ENCODE data around the gene PREP. TPM values are rescaled to one million over a fixed set of nuclear protein-coding genes. Genes with fewer than 3 reads are reported as not detected.

The PREP gene
- 39.6 TPM for total RNA-seq (ENCODE audit: unreplicated experiment)
- long read RNA-seq, transcript PREP-201 (15 exons, 2,905 nt) = major isoform, 11 of 17 reads
- long read RNA-seq, partial matches to known transcripts = 1 of 17 reads
- long read RNA-seq, other reads (novel, unspliced or antisense) = 5 of 17 reads

GRCh38 chr6:105402939-105403935 lies at the start of gene PREP:
PREP (minus strand) TSS chr6:105403082; CDS start chr6:105402891, 191 bp downstream.
- peak; percentile 83 for DNase-seq (ENCODE audit: low spot score)
- H3K4me3 Mint-ChIP-seq (ENCODE audit: unreplicated experiment) = peak within 1 kb of the TSS; percentile 100
- no peaks in the 10 kb centered on the region for H3K27me3 Mint-ChIP-seq (ENCODE audit: unreplicated experiment)
- H3K4me1 Mint-ChIP-seq (ENCODE audit: unreplicated experiment) = peaks cover 37% of the 10 kb centered on the region
- no peaks in the 10 kb centered on the region for H3K9me3 Mint-ChIP-seq (ENCODE audit: unreplicated experiment)
- peaks cover 6% of the 10 kb centered on the region for H3K36me3 Mint-ChIP-seq (ENCODE audit: low read depth, unreplicated experiment)
- TF ChIP-seq CTCF (IDR thresholded peaks at IDR 0.05; ENCODE audit: unreplicated experiment) = peak; percentile 89
- peak within 1 kb of the TSS; percentile 76 for H3K27ac Mint-ChIP-seq (ENCODE audit: unreplicated experiment)

GRCh38 chr6:105452376-105452775 lies 49.5 kb upstream of the PREP start:
- no peak for DNase-seq (ENCODE audit: low spot score)
- Mint-ChIP-seq H3K27ac (ENCODE audit: unreplicated experiment) (no peak overlapping the region), H3K27me3 (ENCODE audit: unreplicated experiment) (peaks cover 3% of the 10 kb centered on the region), H3K36me3 (ENCODE audit: low read depth, unreplicated experiment) (no peaks in the 10 kb centered on the region), H3K9me3 (ENCODE audit: unreplicated experiment) (no peaks in the 10 kb centered on the region), H3K4me3 (ENCODE audit: unreplicated experiment) (no peak overlapping the region), H3K4me1 (ENCODE audit: unreplicated experiment) (peaks cover 16% of the 10 kb centered on the region)
- no peak for TF ChIP-seq CTCF (IDR thresholded peaks at IDR 0.05; ENCODE audit: unreplicated experiment)

- no peak for DNase-seq (ENCODE audit: low spot score)
- H3K9me3 Mint-ChIP-seq (ENCODE audit: unreplicated experiment) = no peaks in the 10 kb centered on the region
- H3K4me1 Mint-ChIP-seq (ENCODE audit: unreplicated experiment) = peaks cover 18% of the 10 kb centered on the region
- peaks cover 1% of the 10 kb centered on the region for H3K27me3 Mint-ChIP-seq (ENCODE audit: unreplicated experiment)
- no peak for TF ChIP-seq CTCF (IDR thresholded peaks at IDR 0.05; ENCODE audit: unreplicated experiment)
- no peaks in the 10 kb centered on the region for H3K36me3 Mint-ChIP-seq (ENCODE audit: low read depth, unreplicated experiment)
- no peak overlapping the region for H3K27ac Mint-ChIP-seq (ENCODE audit: unreplicated experiment)
- H3K4me3 Mint-ChIP-seq (ENCODE audit: unreplicated experiment) = no peak overlapping the region
These were observed 47.0 kb upstream of the PREP start for GRCh38 chr6:105449756-105450390.

GRCh38 chr6:105445481-105445880 lies 42.6 kb upstream of the PREP start:
- no peak for DNase-seq (ENCODE audit: low spot score)
- H3K27ac Mint-ChIP-seq (ENCODE audit: unreplicated experiment) = no peak overlapping the region
- no peaks in the 10 kb centered on the region for H3K27me3 Mint-ChIP-seq (ENCODE audit: unreplicated experiment)
- no peaks in the 10 kb centered on the region for H3K36me3 Mint-ChIP-seq (ENCODE audit: low read depth, unreplicated experiment)
- no peaks in the 10 kb centered on the region for H3K9me3 Mint-ChIP-seq (ENCODE audit: unreplicated experiment)
- H3K4me3 Mint-ChIP-seq (ENCODE audit: unreplicated experiment) = no peak overlapping the region
- H3K4me1 Mint-ChIP-seq (ENCODE audit: unreplicated experiment) = peaks cover 7% of the 10 kb centered on the region
- TF ChIP-seq CTCF (IDR thresholded peaks at IDR 0.05; ENCODE audit: unreplicated experiment) = no peak
